K562 (cell line): ENCODE data around the gene PDE3A. TPM values are rescaled to one million over a fixed set of nuclear protein-coding genes. Genes with fewer than 3 reads are reported as not detected.

Source experiments
- ATAC-seq: fragments of 200-7000 bp; cut with Tn5 transposase; 3 replicates; pipeline ENCODE4 v1.9.1; 2020; ENCODE audit warnings: moderate library complexity
- BruUV-seq: library from RNA; stranded (reverse); fragments of 400-500 nt; replicated peaks from 2 replicates; lab custom pipeline; 2021; lab: Mats Ljungman, UMichigan
- CTCF ChIA-PET: fragments of 300-600 bp; formaldehyde crosslinking; extraction: SDS; loops from one replicate; lab custom pipeline; 2021; ENCODE audit warnings: low intra/inter-chr PET ratio; lab: Yijun Ruan, JAX
- POLR2A ChIA-PET: fragments of 300-600, 350-650 bp; sonication (Branson Sonifier 250); formaldehyde crosslinking; extraction: SDS; loops from one replicate; lab custom pipeline; 2021; ENCODE audit warnings: antibody characterized with exemption, inconsistent platforms; lab: Yijun Ruan, JAX
- DNase-seq, 4 experiments: peaks; one replicate each; pipeline versions ENCODE4 v3.0.0 to v3.0.0-alpha.2; 2011 to 2018; ENCODE audit warnings: low spot score in 3 of 4, mixed read lengths in 3 of 4; ENCODE audit errors: extremely low read depth in 1 of 4
- FAIRE-seq: peaks from 2 replicates; lab custom pipeline; 2011; peaks lifted over from hg19 to GRCh38; lab: Jason Lieb, UNC
- H2AFZ ChIP-seq: 2 replicates; pipeline ENCODE4 v1.6.0; 2011; ENCODE audit warnings: low read depth, low read length, control low read depth, inconsistent platforms
- H3K27ac ChIP-seq: fragments of 200-600 bp; 3 replicates; pipeline ENCODE4 v1.8.0; 2011; ENCODE audit warnings: low read depth, mild to moderate bottlenecking, control low read depth, inconsistent platforms, low read length, moderate library complexity, mixed read lengths; ENCODE audit errors: extremely low read depth
- H3K27me3 ChIP-seq, 2 experiments: fragments of 300-600 bp in 1 of 2; 2 replicates in 1 of 2; 3 replicates in 1 of 2; pipeline versions ENCODE4 v1.6.0 to v1.8.0; 2011; ENCODE audit warnings: inconsistent platforms in 2 of 2, low read length in 2 of 2, mild to moderate bottlenecking in 1 of 2, mixed read lengths in 1 of 2, moderate library complexity in 1 of 2; ENCODE audit not compliant: control insufficient read depth in 2 of 2, insufficient read depth in 2 of 2
- H3K36me3 ChIP-seq: fragments of 300-600 bp; 3 replicates; pipeline ENCODE4 v1.8.0; 2011; ENCODE audit warnings: mild to moderate bottlenecking, low read length, inconsistent platforms; ENCODE audit not compliant: control insufficient read depth, insufficient read depth
- H3K4me1 ChIP-seq, 2 experiments: fragments of 200-600 bp in 1 of 2; replicated peaks in 1 of 2; 2 replicates in 1 of 2; 3 replicates in 1 of 2; pipeline versions ENCODE4 v1.5.1 to v1.8.0; 2011; ENCODE audit warnings: inconsistent platforms in 2 of 2, low read length in 2 of 2, mild to moderate bottlenecking in 1 of 2, mixed read lengths in 1 of 2, moderate library complexity in 1 of 2; ENCODE audit not compliant: control insufficient read depth in 2 of 2, insufficient read depth in 2 of 2
- H3K4me2 ChIP-seq: 2 replicates; pipeline ENCODE4 v1.6.1; 2011; ENCODE audit warnings: low read length, control low read depth, inconsistent platforms, mixed read lengths; ENCODE audit not compliant: insufficient read depth
- H3K4me3 ChIP-seq: fragments of 200-600 bp; sonication (generic), shearing (Covaris generic); 2 replicates; pipeline ENCODE4 v1.5.1; 2016; ENCODE audit warnings: control low read depth, inconsistent platforms
- H3K79me2 ChIP-seq: fragments of 200-600 bp; 3 replicates; pipeline ENCODE4 v1.8.0; 2011; ENCODE audit warnings: low read length, inconsistent platforms; ENCODE audit not compliant: control insufficient read depth, insufficient read depth
- H3K9ac ChIP-seq, 2 experiments: 2 replicates each; pipeline versions ENCODE4 v1.6.0 to v1.6.1; 2011; ENCODE audit warnings: low read depth in 2 of 2, low read length in 2 of 2, control low read depth in 1 of 2, inconsistent platforms in 1 of 2, mild to moderate bottlenecking in 1 of 2, mixed read lengths in 1 of 2; ENCODE audit not compliant: insufficient read depth in 1 of 2
- H3K9me1 ChIP-seq: one replicate; pipeline ENCODE4 v1.6.0; 2011; ENCODE audit warnings: inconsistent platforms, mild to moderate bottlenecking, low read length, moderate library complexity; ENCODE audit not compliant: control insufficient read depth, insufficient read depth
- H3K9me3 ChIP-seq: replicated peaks from 2 replicates; pipeline ENCODE4 v1.5.1; 2011; ENCODE audit warnings: low read depth, low read length, inconsistent platforms; ENCODE audit not compliant: control insufficient read depth, insufficient read depth
- H4K20me1 ChIP-seq: replicated peaks from 2 replicates; pipeline ENCODE4 v1.6.1; 2011; ENCODE audit warnings: low read length, inconsistent platforms, mixed read lengths; ENCODE audit not compliant: control insufficient read depth, insufficient read depth
- MECOM ChIP-seq: fragments of 250-450 bp; sonication (Bioruptor Pico); IDR thresholded peaks from 2 replicates; pipeline ENCODE4 v1.8.0; 2022; ENCODE audit warnings: inconsistent platforms
- NCOA2 ChIP-seq, 2 experiments: fragments of 450-650 bp; IDR thresholded peaks; 2 replicates each; pipeline ENCODE4 v1.6.1; 2018; ENCODE audit warnings: mild to moderate bottlenecking in 2 of 2, moderate library complexity in 1 of 2; ENCODE audit not compliant: partially characterized antibody in 2 of 2
- RBM25 ChIP-seq: fragments of 200-400 bp; formaldehyde crosslinking; IDR thresholded peaks from 2 replicates; pipeline ENCODE4 v1.6.1; 2018; ENCODE audit warnings: low read length, low read depth, moderate library complexity; ENCODE audit not compliant: severe bottlenecking
- SMC3 ChIP-seq: conservative IDR thresholded peaks from 2 replicates; pipeline ENCODE4 v1.6.1; 2011; ENCODE audit warnings: low read depth, low read length, improper control_type of control experiment; ENCODE audit not compliant: insufficient read depth
- TBP ChIP-seq: optimal IDR thresholded peaks from 2 replicates; pipeline ENCODE3; 2011; ENCODE audit warnings: low read depth, low read length, improper control_type of control experiment
- ZNF408 ChIP-seq: fragments of 250-450 bp; sonication (Bioruptor Pico); IDR thresholded peaks from 2 replicates; pipeline ENCODE4 v1.4.0; 2020; ENCODE audit warnings: low read depth, mild to moderate bottlenecking, moderate library complexity
- ZSCAN32 ChIP-seq: fragments of 450-650 bp; formaldehyde crosslinking; IDR thresholded peaks from 2 replicates; pipeline ENCODE4 v1.4.0; 2020; ENCODE audit warnings: mild to moderate bottlenecking, moderate library complexity
- WGBS: fragments of 100-300 bp; shearing (Covaris generic); methylation state at CpG from one replicate; pipeline ENCODE4 v1.1.6; 2016; ENCODE audit warnings: low coverage, mixed read lengths; ENCODE audit not compliant: insufficient coverage; ENCODE audit errors: missing lambda C conversion rate; 5-methylcytosine and 5-hydroxymethylcytosine counted together
- in situ Hi-C: fragments of 300-500 bp; cut with MboI; formaldehyde crosslinking; loops from 4 replicates; pipeline ENCODE4 v1.15.0; 2018; ENCODE audit warnings: inconsistent platforms, mixed read lengths
- intact Hi-C: fragments of 100-400 bp; cut with micrococcal nuclease; formaldehyde crosslinking; loops from 2 replicates; pipeline ENCODE4 v1.14.2; 2022
- polyA plus RNA-seq, 8 experiments: library from polyadenylated mRNA; depleted of rRNA in 4 of 8; stranded (reverse) in 5 of 8; unstranded in 3 of 8; fragments of >200 nt; fragmentation: Nextera tagmentation in 2 of 8; fragmentation: Illumina TruSeq in 1 of 8; extraction: Ambion mirVana in 2 of 8; extraction: Trizol in 1 of 8; gene quantifications; 2 replicates each; pipeline versions ENCODE4 v1.2.1 to v1.2.3, GENCODE V29; 2011 to 2014; ENCODE audit warnings: inconsistent platforms in 1 of 8, missing spikeins in 1 of 8
- total RNA-seq, 7 experiments: library from RNA; depleted of rRNA in 6 of 7; stranded (reverse); fragments of >200 nt in 6 of 7; fragmentation: Illumina TruSeq in 2 of 7; extraction: Trizol in 2 of 7; gene quantifications; 2 replicates each; pipeline versions ENCODE4 v1.2.1 to v1.2.3, GENCODE V29; 2011 to 2021; ENCODE audit warnings: low replicate concordance in 1 of 7
- TF ChIP-seq, protein P1 (sequence below): fragments of 450-650 bp; IDR thresholded peaks from 2 replicates; pipeline ENCODE4 v1.6.1; 2017; ENCODE audit warnings: antibody characterized with exemption
- TF ChIP-seq, protein P2 (sequence below): sonication (generic); formaldehyde crosslinking; IDR thresholded peaks from 2 replicates; pipeline ENCODE4 v1.8.1; 2023; ENCODE audit warnings: mild to moderate bottlenecking, missing genetic modification reagents

The PDE3A gene
- total and polyA plus RNA-seq, 9 of the 15 experiments (the other 6 are each of a cell fraction or from before 2014, with no cell fraction given), result 0.02 TPM; not detected in 8

DNA sequence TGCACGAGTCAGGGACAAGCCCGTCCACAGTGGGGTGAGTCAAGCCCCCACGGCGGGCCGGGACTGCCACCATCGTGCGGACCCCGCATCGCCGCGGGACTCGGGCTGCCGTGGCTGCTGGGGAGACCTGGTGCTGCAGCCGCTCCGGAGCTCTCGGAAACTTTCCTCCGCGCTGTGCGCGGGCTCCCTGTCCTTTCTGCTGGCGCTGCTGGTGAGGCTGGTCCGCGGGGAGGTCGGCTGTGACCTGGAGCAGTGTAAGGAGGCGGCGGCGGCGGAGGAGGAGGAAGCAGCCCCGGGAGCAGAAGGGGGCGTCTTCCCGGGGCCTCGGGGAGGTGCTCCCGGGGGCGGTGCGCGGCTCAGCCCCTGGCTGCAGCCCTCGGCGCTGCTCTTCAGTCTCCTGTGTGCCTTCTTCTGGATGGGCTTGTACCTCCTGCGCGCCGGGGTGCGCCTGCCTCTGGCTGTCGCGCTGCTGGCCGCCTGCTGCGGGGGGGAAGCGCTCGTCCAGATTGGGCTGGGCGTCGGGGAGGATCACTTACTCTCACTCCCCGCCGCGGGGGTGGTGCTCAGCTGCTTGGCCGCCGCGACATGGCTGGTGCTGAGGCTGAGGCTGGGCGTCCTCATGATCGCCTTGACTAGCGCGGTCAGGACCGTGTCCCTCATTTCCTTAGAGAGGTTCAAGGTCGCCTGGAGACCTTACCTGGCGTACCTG, 1.1 kb downstream of the PDE3A start:
- Histone ChIP-seq H3K4me2 (no peak overlapping the region), H3K9me3 (no peaks in the 10 kb centered on the region), H3K9ac (no peak overlapping the region), H4K20me1 (no peaks in the 10 kb centered on the region), H3K9me1 (no peaks in the 10 kb centered on the region), H3K4me3 (no peak overlapping the region), H3K36me3 (no peaks in the 10 kb centered on the region), H2AFZ (no peak overlapping the region)
- intact Hi-C loops (no loop called here), in situ Hi-C loops (no loop called here)
- ChIA-PET POLR2A (no interaction called here), CTCF (no interaction called here)
- no peak for ATAC-seq
- WGBS, result 3% methylated on average over 20 of the region's 63 CpGs
- TF ChIP-seq MECOM (CRISPR knock-in tag) (no peak), SMC3 (no peak), RBM25 (no peak), TBP (no peak), ZSCAN32 (no peak), NCOA2 (IDR thresholded peaks at IDR 0.05; ENCODE audit: partially characterized antibody in 2 of 2) (no peak), ZNF408 (CRISPR knock-in tag) (no peak)
- TF ChIP-seq, protein P1, sequence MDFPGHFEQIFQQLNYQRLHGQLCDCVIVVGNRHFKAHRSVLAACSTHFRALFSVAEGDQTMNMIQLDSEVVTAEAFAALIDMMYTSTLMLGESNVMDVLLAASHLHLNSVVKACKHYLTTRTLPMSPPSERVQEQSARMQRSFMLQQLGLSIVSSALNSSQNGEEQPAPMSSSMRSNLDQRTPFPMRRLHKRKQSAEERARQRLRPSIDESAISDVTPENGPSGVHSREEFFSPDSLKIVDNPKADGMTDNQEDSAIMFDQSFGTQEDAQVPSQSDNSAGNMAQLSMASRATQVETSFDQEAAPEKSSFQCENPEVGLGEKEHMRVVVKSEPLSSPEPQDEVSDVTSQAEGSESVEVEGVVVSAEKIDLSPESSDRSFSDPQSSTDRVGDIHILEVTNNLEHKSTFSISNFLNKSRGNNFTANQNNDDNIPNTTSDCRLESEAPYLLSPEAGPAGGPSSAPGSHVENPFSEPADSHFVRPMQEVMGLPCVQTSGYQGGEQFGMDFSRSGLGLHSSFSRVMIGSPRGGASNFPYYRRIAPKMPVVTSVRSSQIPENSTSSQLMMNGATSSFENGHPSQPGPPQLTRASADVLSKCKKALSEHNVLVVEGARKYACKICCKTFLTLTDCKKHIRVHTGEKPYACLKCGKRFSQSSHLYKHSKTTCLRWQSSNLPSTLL, result no peak
- TF ChIP-seq, protein P2, sequence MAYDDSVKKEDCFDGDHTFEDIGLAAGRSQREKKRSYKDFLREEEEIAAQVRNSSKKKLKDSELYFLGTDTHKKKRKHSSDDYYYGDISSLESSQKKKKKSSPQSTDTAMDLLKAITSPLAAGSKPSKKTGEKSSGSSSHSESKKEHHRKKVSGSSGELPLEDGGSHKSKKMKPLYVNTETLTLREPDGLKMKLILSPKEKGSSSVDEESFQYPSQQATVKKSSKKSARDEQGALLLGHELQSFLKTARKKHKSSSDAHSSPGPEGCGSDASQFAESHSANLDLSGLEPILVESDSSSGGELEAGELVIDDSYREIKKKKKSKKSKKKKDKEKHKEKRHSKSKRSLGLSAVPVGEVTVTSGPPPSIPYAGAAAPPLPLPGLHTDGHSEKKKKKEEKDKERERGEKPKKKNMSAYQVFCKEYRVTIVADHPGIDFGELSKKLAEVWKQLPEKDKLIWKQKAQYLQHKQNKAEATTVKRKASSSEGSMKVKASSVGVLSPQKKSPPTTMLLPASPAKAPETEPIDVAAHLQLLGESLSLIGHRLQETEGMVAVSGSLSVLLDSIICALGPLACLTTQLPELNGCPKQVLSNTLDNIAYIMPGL (CRISPR knock-in tag), result no peak
- TF ChIP-seq, all 486 proteins: peak for 0
- no TSS peak for BruUV-seq
- no peaks in the 10 kb centered on the region for H3K4me1 ChIP-seq
- H3K27me3 ChIP-seq, result no peaks in the 10 kb centered on the region
- DNase-seq (no peak), FAIRE-seq (no peak)
- no peak overlapping the region for H3K27ac ChIP-seq
- H3K79me2 ChIP-seq, result no peaks in the 10 kb centered on the region
